Hepatocyte (in vitro differentiated cells): ENCODE data around the gene SIL1. TPM values are rescaled to one million over a fixed set of nuclear protein-coding genes. Genes with fewer than 3 reads are reported as not detected.

Experiments used
- DNase-seq: peaks from one replicate; pipeline ENCODE4 v3.0.0-alpha.2; 2016; ENCODE audit warnings: low spot score
- H2AFZ ChIP-seq: fragments of 200-600 bp; sonication (generic); 2 replicates; pipeline ENCODE4 v1.6.0; 2016; ENCODE audit warnings: antibody characterized with exemption, mild to moderate bottlenecking
- H3K27ac ChIP-seq: fragments of 200-600 bp; sonication (generic); 2 replicates; pipeline ENCODE4 v1.5.1; 2016; ENCODE audit warnings: mild to moderate bottlenecking
- H3K27me3 ChIP-seq: fragments of 200-600 bp; sonication (generic); 2 replicates; pipeline ENCODE4 v1.6.1; 2016
- H3K36me3 ChIP-seq: fragments of 200-600 bp; sonication (generic); replicated peaks from 2 replicates; pipeline ENCODE4 v1.5.1; 2016; ENCODE audit warnings: low read depth; ENCODE audit not compliant: insufficient read depth
- H3K4me1 ChIP-seq: fragments of 200-600 bp; sonication (generic); 2 replicates; pipeline ENCODE4 v1.5.1; 2016; ENCODE audit warnings: mild to moderate bottlenecking, moderate library complexity; ENCODE audit not compliant: insufficient read depth
- H3K4me2 ChIP-seq: fragments of 200-600 bp; sonication (generic); 2 replicates; pipeline ENCODE4 v1.6.0; 2016
- H3K4me3 ChIP-seq: fragments of 200-600 bp; sonication (generic); 2 replicates; pipeline ENCODE4 v1.5.1; 2016; ENCODE audit warnings: mild to moderate bottlenecking
- H3K79me2 ChIP-seq: fragments of 200-600 bp; sonication (generic); 2 replicates; pipeline ENCODE4 v1.6.0; 2017; ENCODE audit warnings: mild to moderate bottlenecking
- H3K9me2 ChIP-seq: fragments of 200-600 bp; sonication (generic); replicated peaks from 2 replicates; pipeline ENCODE4 v1.6.0; 2017; ENCODE audit warnings: mild to moderate bottlenecking; ENCODE audit not compliant: insufficient read depth
- H3K9me3 ChIP-seq: fragments of 200-600 bp; sonication (generic); 2 replicates; pipeline ENCODE4 v1.5.1; 2016; ENCODE audit warnings: low read depth, mild to moderate bottlenecking
- H4K20me1 ChIP-seq: fragments of 200-600 bp; sonication (generic); 2 replicates; pipeline ENCODE4 v1.6.0; 2016; ENCODE audit warnings: mild to moderate bottlenecking; ENCODE audit not compliant: insufficient read depth, poor library complexity, severe bottlenecking
- CTCF ChIP-seq: fragments of 200-600 bp; sonication (generic); IDR thresholded peaks from 2 replicates; pipeline ENCODE4 v1.5.1; 2016; ENCODE audit warnings: antibody characterized with exemption, mild to moderate bottlenecking; ENCODE audit not compliant: poor library complexity
- EZH2 ChIP-seq: fragments of 200-600 bp; sonication (generic); IDR thresholded peaks from 2 replicates; pipeline ENCODE4 v1.6.1; 2016; ENCODE audit warnings: antibody characterized with exemption, mild to moderate bottlenecking, borderline replicate concordance
- EZH2phosphoT487 ChIP-seq: fragments of 200-600 bp; sonication (generic); IDR thresholded peaks from one replicate; pipeline ENCODE4 v1.6.1; 2018; ENCODE audit warnings: antibody characterized with exemption, mild to moderate bottlenecking, low read depth, moderate library complexity; ENCODE audit not compliant: unreplicated experiment, severe bottlenecking
- WGBS: methylation state at CpG from one replicate; pipeline ENCODE4 v1.1.6; 2016; ENCODE audit warnings: low lambda C conversion rate; ENCODE audit errors: missing lambda C conversion rate; 5-methylcytosine and 5-hydroxymethylcytosine counted together
- polyA plus RNA-seq: library from polyadenylated mRNA; unstranded; fragments of >200 nt; fragmentation: Nextera tagmentation; extraction: Ambion mirVana; gene quantifications from 2 replicates; pipeline ENCODE4 v1.2.1, GENCODE V29; 2016
- total RNA-seq: library from RNA; depleted of rRNA; stranded (reverse); fragments of >200 nt; gene quantifications from 2 replicates; pipeline ENCODE4 v1.2.3, GENCODE V29; 2014

The SIL1 gene
- total and polyA plus RNA-seq, 2 experiments from 2014 or later: 82.0 to 176 TPM

GRCh38 chr5:139212906-139213305 lies 14.7 kb upstream of the SIL1 start:
- Histone ChIP-seq H3K27ac (no peak overlapping the region), H3K4me2 (no peak overlapping the region), H2AFZ (no peak overlapping the region), H3K9me3 (no peaks in the 10 kb centered on the region), H3K4me3 (no peak overlapping the region), H3K36me3 (no peaks in the 10 kb centered on the region), H3K9me2 (no peaks in the 10 kb centered on the region), H3K27me3 (no peaks in the 10 kb centered on the region), H3K4me1 (no peaks in the 10 kb centered on the region), H4K20me1 (no peaks in the 10 kb centered on the region), H3K79me2 (no peaks in the 10 kb centered on the region)
- no peak for DNase-seq
- 73% methylated on average over 2 of the region's 2 CpGs for WGBS
- TF ChIP-seq CTCF (no peak), EZH2phosphoT487 (no peak), EZH2 (no peak)

GRCh38 chr5:139212486-139212885 lies 14.3 kb upstream of the SIL1 start:
- no peak for TF ChIP-seq CTCF
- no peak for TF ChIP-seq EZH2
- TF ChIP-seq EZH2phosphoT487: no peak
- H3K4me2 ChIP-seq: no peak overlapping the region
- 94% methylated on average over 3 of the region's 3 CpGs for WGBS
- no peaks in the 10 kb centered on the region for H3K4me1 ChIP-seq
- DNase-seq: no peak
- no peaks in the 10 kb centered on the region for H3K27me3 ChIP-seq
- H3K27ac ChIP-seq: no peak overlapping the region
- no peaks in the 10 kb centered on the region for H3K9me3 ChIP-seq
- no peaks in the 10 kb centered on the region for H3K9me2 ChIP-seq
- no peaks in the 10 kb centered on the region for H3K79me2 ChIP-seq
- no peak overlapping the region for H2AFZ ChIP-seq
- no peaks in the 10 kb centered on the region for H3K36me3 ChIP-seq
- H4K20me1 ChIP-seq: no peaks in the 10 kb centered on the region
- H3K4me3 ChIP-seq: no peak overlapping the region

- Histone ChIP-seq H3K27ac (no peak overlapping the region), H3K9me2 (no peaks in the 10 kb centered on the region), H3K4me3 (no peak overlapping the region), H2AFZ (no peak overlapping the region), H3K79me2 (no peaks in the 10 kb centered on the region), H3K9me3 (no peaks in the 10 kb centered on the region), H3K36me3 (no peaks in the 10 kb centered on the region), H3K4me1 (no peaks in the 10 kb centered on the region), H3K27me3 (no peaks in the 10 kb centered on the region), H3K4me2 (no peak overlapping the region), H4K20me1 (no peaks in the 10 kb centered on the region)
- WGBS: 53% methylated on average over 4 of the region's 4 CpGs
- DNase-seq: peak; percentile 40
- TF ChIP-seq CTCF (no peak), EZH2 (no peak), EZH2phosphoT487 (no peak)
Observed at GRCh38 chr5:139210585-139210984, 12.4 kb upstream of the SIL1 start.
